KG1 (cell line): ENCODE data around the gene RTKN2.
"Not testable (repeated sequence)": the region's sequence is repeated elsewhere in the genome, so short reads cannot be mapped to it uniquely, and the experiment has no call there.

Source experiments
- DNase-seq: peaks from one replicate; lab custom pipeline; 2025; lab: John Stamatoyannopoulos, UW

Gene RTKN2

GRCh38 chr10:62259456-62259855, 9.2 kb downstream of the RTKN2 start:
- no peak for DNase-seq

- no peak for DNase-seq
These were observed 9.7 kb downstream of the RTKN2 start for GRCh38 chr10:62258926-62259325.

GRCh38 chr10:62253704-62254103, 14.9 kb downstream of the RTKN2 start:
- DNase-seq, result no peak

GRCh38 chr10:62252051-62252450, 16.6 kb downstream of the RTKN2 start:
- DNase-seq, result no peak

- no peak for DNase-seq
These were observed 17.9 kb downstream of the RTKN2 start for GRCh38 chr10:62250594-62251198.

GRCh38 chr10:62249957-62250356, 18.7 kb downstream of the RTKN2 start:
- DNase-seq, result no peak

GRCh38 chr10:62248465-62248864, 20.2 kb downstream of the RTKN2 start:
- DNase-seq, result no peak

- DNase-seq, result peak; percentile 35
These were observed 23.7 kb downstream of the RTKN2 start for GRCh38 chr10:62244785-62245467.

- no peak for DNase-seq
These were observed 24.6 kb downstream of the RTKN2 start for GRCh38 chr10:62244088-62244487.

- DNase-seq, result no peak
These were observed 25.0 kb downstream of the RTKN2 start for GRCh38 chr10:62243647-62243997.

GRCh38 chr10:62242965-62243646, 25.5 kb downstream of the RTKN2 start:
- DNase-seq, result not testable (repeated sequence)

- not testable (repeated sequence) for DNase-seq
These were observed 27.1 kb downstream of the RTKN2 start for GRCh38 chr10:62241521-62241920.

- no peak for DNase-seq
These were observed 28.6 kb downstream of the RTKN2 start for GRCh38 chr10:62239994-62240393.

- no peak for DNase-seq
These were observed 29.8 kb downstream of the RTKN2 start for GRCh38 chr10:62238880-62239279.

GRCh38 chr10:62237966-62238365, 30.7 kb downstream of the RTKN2 start:
- no peak for DNase-seq

GRCh38 chr10:62237506-62237905, 31.1 kb downstream of the RTKN2 start:
- DNase-seq, result no peak

GRCh38 chr10:62234077-62234605, 34.5 kb downstream of the RTKN2 start:
- no peak for DNase-seq

- no peak for DNase-seq
These were observed 35.1 kb downstream of the RTKN2 start for GRCh38 chr10:62233356-62234076.

- DNase-seq, result no peak
These were observed 36.8 kb downstream of the RTKN2 start for GRCh38 chr10:62231805-62232204.

GRCh38 chr10:62231371-62231770, 37.3 kb downstream of the RTKN2 start:
- DNase-seq, result no peak

- no peak for DNase-seq
These were observed 38.1 kb downstream of the RTKN2 start for GRCh38 chr10:62230344-62231121.

- no peak for DNase-seq
These were observed 43.3 kb downstream of the RTKN2 start for GRCh38 chr10:62225362-62225761.
